Measurements from ENCODE around the gene TOM1L2. TPM values are rescaled to one million over a fixed set of nuclear protein-coding genes. Genes with fewer than 3 reads are reported as not detected.
A peak's percentile ranks its signal among the peaks of the same experiment; 100 is the strongest.

The TOM1L2 gene
- total RNA-seq, 8 experiments from 2014 or later, result 21.0 to 61.1 (median 36.0) TPM

- H3K27ac ChIP-seq, result no peak overlapping the region
- H3K4me1 ChIP-seq (replicated peaks in 1 of 2), result peaks cover 23 to 33% of the 10 kb centered on the region in 2 donors
- in situ Hi-C loops (cut with MboI; ENCODE audit: low pct_unique_long_range_greater_than_20kb in 2 of 9, low sequenced_read_pairs in 9 of 9, unreplicated experiment in 9 of 9), result no loop called here
- no peak for ATAC-seq (replicated peaks in 6 of 8)
- 47 to 100% (median 93%) methylated on average over 1 to 8 of the region's 8 CpGs; no CpG with 5 or more reads in 1 of the 10 experiments for WGBS, 10 experiments
- H3K4me3 ChIP-seq, result no peak overlapping the region
Measured at GRCh38 chr17:17833658-17834357, 138.4 kb downstream of the TOM1L2 start.

DNA sequence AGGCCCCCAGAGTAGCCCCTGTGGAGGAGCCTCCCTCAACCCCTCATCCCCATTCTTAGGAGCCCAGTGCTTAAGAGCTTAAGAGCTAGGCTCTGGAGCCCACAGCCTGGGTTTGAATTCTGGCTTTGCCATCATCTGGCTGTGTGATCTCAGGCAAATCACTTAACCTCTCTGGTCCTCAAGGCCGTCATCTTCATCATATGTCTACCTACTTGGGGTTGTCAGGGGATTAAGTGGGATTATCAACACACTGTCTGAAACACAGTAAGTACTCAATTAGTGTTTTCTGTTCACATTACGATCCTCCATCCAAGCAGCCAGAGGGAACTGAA is 140.2 kb downstream of the TOM1L2 start:
- 73 to 100% (median 95%) methylated on average over 1 to 2 of the region's 2 CpGs; no CpG with 5 or more reads in 6 of the 10 experiments for WGBS, 10 experiments
- H3K27ac ChIP-seq, result no peak overlapping the region
- ATAC-seq (replicated peaks in 6 of 8), result no peak
- H3K4me1 ChIP-seq (replicated peaks in 1 of 2), result peaks cover 9 to 17% of the 10 kb centered on the region in 2 donors
- H3K4me3 ChIP-seq, result no peak overlapping the region
- in situ Hi-C loops (cut with MboI; ENCODE audit: low pct_unique_long_range_greater_than_20kb in 2 of 9, low sequenced_read_pairs in 9 of 9, unreplicated experiment in 9 of 9), result no loop called here

GRCh38 chr17:17831208-17832031 is 140.8 kb downstream of the TOM1L2 start:
- Histone ChIP-seq H3K4me1 (replicated peaks in 1 of 2) (peaks cover 8 to 17% of the 10 kb centered on the region in 2 donors), H3K4me3 (no peak overlapping the region), H3K27ac (peak overlapping the region in 1 of 2 donors; percentile 12)
- WGBS, 10 experiments, result 55 to 100% (median 86%) methylated on average over 2 to 4 of the region's 12 CpGs; no CpG with 5 or more reads in 4 of the 10 experiments
- ATAC-seq (replicated peaks in 6 of 8), result peak in 1 of 8 experiments; percentile 5
- in situ Hi-C loops (cut with MboI; ENCODE audit: low pct_unique_long_range_greater_than_20kb in 2 of 9, low sequenced_read_pairs in 9 of 9, unreplicated experiment in 9 of 9), result no loop called here

- no CpG with 5 or more reads among the region's 6 CpGs for WGBS, 10 experiments
- Histone ChIP-seq H3K4me1 (replicated peaks in 1 of 2) (peaks cover 6 to 17% of the 10 kb centered on the region in 2 donors), H3K4me3 (no peak overlapping the region), H3K27ac (no peak overlapping the region)
- in situ Hi-C loops (cut with MboI; ENCODE audit: low pct_unique_long_range_greater_than_20kb in 2 of 9, low sequenced_read_pairs in 9 of 9, unreplicated experiment in 9 of 9), result no loop called here
- peak in 1 of 8 experiments; percentile 3 for ATAC-seq (replicated peaks in 6 of 8)
Measured at GRCh38 chr17:17830740-17831207, 141.4 kb downstream of the TOM1L2 start.

DNA sequence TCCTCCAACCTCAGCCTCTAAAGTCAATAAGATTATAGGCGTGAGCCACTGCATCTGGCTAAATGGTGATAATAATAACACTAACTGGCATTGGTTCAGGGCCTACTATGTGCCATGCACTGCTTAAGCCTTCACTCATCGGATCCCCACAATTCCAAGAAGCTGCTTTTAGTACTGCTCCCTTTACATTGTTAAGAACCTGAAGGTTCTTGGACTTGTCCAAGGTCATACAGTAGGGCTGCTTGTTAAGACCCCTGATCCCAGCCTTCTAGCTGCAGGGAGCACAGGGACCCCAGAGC is 142.0 kb downstream of the TOM1L2 start:
- H3K4me3 ChIP-seq, result no peak overlapping the region
- H3K27ac ChIP-seq, result no peak overlapping the region

DNA sequence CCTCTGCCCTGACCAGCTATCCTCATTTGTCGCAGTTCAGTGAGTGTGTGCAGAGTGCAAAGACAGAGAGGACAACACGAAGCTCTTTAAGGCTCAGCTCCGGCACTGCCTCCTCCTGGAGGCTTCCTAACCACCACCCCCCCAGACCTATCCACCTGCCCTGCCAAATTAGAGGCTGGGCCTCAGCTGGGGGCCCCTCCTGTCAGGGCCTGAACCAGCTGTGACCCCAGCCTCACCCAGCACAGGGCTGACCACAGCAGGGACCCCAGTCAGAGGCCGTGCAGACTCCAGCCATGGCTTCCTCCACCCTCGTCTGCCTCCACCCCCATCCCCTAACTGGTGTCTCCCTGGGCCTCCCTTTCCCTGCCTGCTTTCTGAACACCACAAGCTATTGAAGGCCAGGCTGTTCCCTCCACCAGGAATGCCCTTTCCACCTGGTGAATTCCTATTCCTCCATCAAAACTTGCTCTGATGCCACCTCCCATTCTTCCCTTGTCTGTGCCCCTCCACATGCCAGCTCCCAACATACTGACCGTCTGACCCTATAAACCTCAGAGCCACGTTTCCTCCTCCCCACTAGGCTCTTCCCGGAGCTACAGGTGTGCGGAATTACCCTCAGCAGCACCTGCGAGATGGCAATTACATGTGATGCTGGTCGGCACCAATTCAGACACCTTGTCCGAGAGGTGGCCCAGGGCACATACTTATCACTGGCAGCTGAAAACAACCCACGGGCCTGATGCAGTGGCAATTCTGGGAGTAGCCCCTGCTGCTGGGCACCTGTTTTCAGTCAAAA is 144.2 kb downstream of the TOM1L2 start:
- no peak overlapping the region for H3K4me3 ChIP-seq
- in situ Hi-C loops (cut with MboI; ENCODE audit: low pct_unique_long_range_greater_than_20kb in 2 of 9, low sequenced_read_pairs in 9 of 9, unreplicated experiment in 9 of 9), result no loop called here
- no peak for ATAC-seq (replicated peaks in 6 of 8)
- H3K27ac ChIP-seq, result no peak overlapping the region
- 56 to 100% (median 85%) methylated on average over 1 to 6 of the region's 13 CpGs; no CpG with 5 or more reads in 2 of the 10 experiments for WGBS, 10 experiments
- peaks cover 22 to 35% of the 10 kb centered on the region in 2 donors for H3K4me1 ChIP-seq (replicated peaks in 1 of 2)

More for the DNA sequence above, 142.0 kb downstream of the TOM1L2 start:
- in situ Hi-C loops (cut with MboI; ENCODE audit: low pct_unique_long_range_greater_than_20kb in 2 of 9, low sequenced_read_pairs in 9 of 9, unreplicated experiment in 9 of 9), result no loop called here
- WGBS, 10 experiments, result 80 to 100% (median 92%) methylated on average over 1 to 2 of the region's 2 CpGs; no CpG with 5 or more reads in 2 of the 10 experiments
- H3K4me1 ChIP-seq (replicated peaks in 1 of 2), result peaks cover 3 to 17% of the 10 kb centered on the region in 2 donors
- no peak for ATAC-seq (replicated peaks in 6 of 8)

- WGBS, 10 experiments, result 80 to 100% (median 96%) methylated on average over 1 to 11 of the region's 16 CpGs; no CpG with 5 or more reads in 3 of the 10 experiments
- ATAC-seq (replicated peaks in 6 of 8), result no peak
- in situ Hi-C loops (cut with MboI; ENCODE audit: low pct_unique_long_range_greater_than_20kb in 2 of 9, low sequenced_read_pairs in 9 of 9, unreplicated experiment in 9 of 9), result no loop called here
- no peak overlapping the region for H3K4me3 ChIP-seq
- H3K27ac ChIP-seq, result no peak overlapping the region
- peaks cover 30 to 43% of the 10 kb centered on the region in 2 donors for H3K4me1 ChIP-seq (replicated peaks in 1 of 2)
Measured at GRCh38 chr17:17826942-17827785, 145.0 kb downstream of the TOM1L2 start.

- H3K27ac ChIP-seq, result no peak overlapping the region
- 60 to 100% methylated on average over 2 of the region's 2 CpGs; no CpG with 5 or more reads in 8 of the 10 experiments for WGBS, 10 experiments
- no peak for ATAC-seq (replicated peaks in 6 of 8)
- in situ Hi-C loops (cut with MboI; ENCODE audit: low pct_unique_long_range_greater_than_20kb in 2 of 9, low sequenced_read_pairs in 9 of 9, unreplicated experiment in 9 of 9), result no loop called here
- no peak overlapping the region for H3K4me3 ChIP-seq
- H3K4me1 ChIP-seq (replicated peaks in 1 of 2), result peaks cover 39 to 46% of the 10 kb centered on the region in 2 donors
Measured at GRCh38 chr17:17826342-17826713, 145.9 kb downstream of the TOM1L2 start.

- H3K27ac ChIP-seq, result peak overlapping the region; percentile 47 to 62
- peaks cover 42 to 47% of the 10 kb centered on the region in 2 donors for H3K4me1 ChIP-seq (replicated peaks in 1 of 2)
- WGBS, 10 experiments, result 20 to 100% (median 62%) methylated on average over 1 to 4 of the region's 14 CpGs; no CpG with 5 or more reads in 4 of the 10 experiments
- ATAC-seq (replicated peaks in 6 of 8), result peak in 4 of 8 experiments; percentile 7 to 15 (median 12)
- in situ Hi-C loops (cut with MboI; ENCODE audit: low pct_unique_long_range_greater_than_20kb in 2 of 9, low sequenced_read_pairs in 9 of 9, unreplicated experiment in 9 of 9), result no loop called here
- no peak overlapping the region for H3K4me3 ChIP-seq
Measured at GRCh38 chr17:17824783-17825614, 147.2 kb downstream of the TOM1L2 start.

DNA sequence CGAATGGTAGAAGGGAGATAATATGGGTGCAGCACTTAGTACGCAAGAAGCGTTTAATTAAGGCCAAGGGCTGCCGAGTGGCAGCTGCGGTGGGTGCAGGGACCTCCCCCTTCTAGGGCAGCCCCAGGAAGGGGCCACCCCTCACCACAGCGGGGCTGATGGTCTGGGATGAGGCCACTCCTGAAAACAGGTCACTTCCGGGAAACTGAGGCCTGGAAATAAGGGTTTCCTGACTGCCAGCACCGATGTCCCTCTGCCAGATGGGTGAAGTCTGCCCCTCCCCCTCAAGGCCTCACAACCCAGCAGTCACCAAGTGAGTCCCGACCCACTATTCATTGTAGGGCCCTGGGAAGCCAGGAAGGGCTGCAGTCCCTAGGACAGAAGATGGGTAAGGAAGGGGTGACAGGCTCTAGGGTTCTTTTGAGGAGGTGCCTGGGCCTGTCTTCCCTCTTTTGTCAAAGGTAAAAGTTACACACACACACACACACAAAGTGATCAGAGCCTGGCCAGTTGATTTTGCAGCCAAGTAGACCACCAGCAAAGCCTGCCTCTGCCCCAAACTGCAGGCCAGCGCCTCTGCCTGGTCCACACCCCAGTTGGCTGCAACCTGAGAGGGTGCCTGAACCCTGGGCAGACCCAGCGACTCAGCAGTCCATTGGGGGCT is 147.9 kb downstream of the TOM1L2 start:
- peaks cover 42 to 53% of the 10 kb centered on the region in 2 donors for H3K4me1 ChIP-seq (replicated peaks in 1 of 2)
- in situ Hi-C loops (cut with MboI; ENCODE audit: low pct_unique_long_range_greater_than_20kb in 2 of 9, low sequenced_read_pairs in 9 of 9, unreplicated experiment in 9 of 9), result no loop called here
- WGBS, 10 experiments, result 0 to 63% (median 20%) methylated on average over 1 to 6 of the region's 11 CpGs; no CpG with 5 or more reads in 4 of the 10 experiments
- peak in 4 of 8 experiments; percentile 0 to 2 (median 0) for ATAC-seq (replicated peaks in 6 of 8)
- H3K27ac ChIP-seq, result peak overlapping the region; percentile 47 to 62
- peak overlapping the region; percentile 35 to 44 (median 41) for H3K4me3 ChIP-seq

Data from motor neuron (in vitro differentiated cells).